ENCODE measurements around the gene FLRT1. TPM values are rescaled to one million over a fixed set of nuclear protein-coding genes. Genes with fewer than 3 reads are reported as not detected.

FLRT1 gene
- polyA plus RNA-seq, 1 donor from 2014 or later, result 2.6 TPM

- Histone ChIP-seq H3K9ac (ENCODE audit: low read length) (no peak overlapping the region), H3K9me2 (ENCODE audit: insufficient read depth, low read length) (no peaks in the 10 kb centered on the region), H3K79me2 (replicated peaks; ENCODE audit: insufficient read depth, low read length) (no peaks in the 10 kb centered on the region), H2AFZ (ENCODE audit: low read depth, low read length) (no peak overlapping the region), H3K36me3 (ENCODE audit: insufficient read depth, low read length) (no peaks in the 10 kb centered on the region), H3K27ac (ENCODE audit: low read length) (no peak overlapping the region), H3F3A (ENCODE audit: insufficient read depth, low read length, poor library complexity, severe bottlenecking) (no peaks in the 10 kb centered on the region), H3K9me3 (ENCODE audit: low read length) (no peaks in the 10 kb centered on the region), H4K20me1 (ENCODE audit: insufficient read depth) (no peaks in the 10 kb centered on the region), H3K4me2 (ENCODE audit: low read length) (no peak overlapping the region), H3K4me3 (ENCODE audit: low read length) (no peak overlapping the region), H3K27me3 (ENCODE audit: insufficient read depth, low read depth, low read length) (no peaks in the 10 kb centered on the region)
- no peak for TF ChIP-seq POLR2AphosphoS5 (IDR thresholded peaks at IDR 0.05)
- TF ChIP-seq TAF1 (IDR thresholded peaks at IDR 0.05; ENCODE audit: low read depth), result no peak
- no peak for TF ChIP-seq SMC3 (conservative IDR thresholded peaks at IDR 0.05; ENCODE audit: poor library complexity)
- no peak for TF ChIP-seq EP300 (conservative IDR thresholded peaks at IDR 0.05; ENCODE audit: poor library complexity, severe bottlenecking)
- TF ChIP-seq, protein P1, sequence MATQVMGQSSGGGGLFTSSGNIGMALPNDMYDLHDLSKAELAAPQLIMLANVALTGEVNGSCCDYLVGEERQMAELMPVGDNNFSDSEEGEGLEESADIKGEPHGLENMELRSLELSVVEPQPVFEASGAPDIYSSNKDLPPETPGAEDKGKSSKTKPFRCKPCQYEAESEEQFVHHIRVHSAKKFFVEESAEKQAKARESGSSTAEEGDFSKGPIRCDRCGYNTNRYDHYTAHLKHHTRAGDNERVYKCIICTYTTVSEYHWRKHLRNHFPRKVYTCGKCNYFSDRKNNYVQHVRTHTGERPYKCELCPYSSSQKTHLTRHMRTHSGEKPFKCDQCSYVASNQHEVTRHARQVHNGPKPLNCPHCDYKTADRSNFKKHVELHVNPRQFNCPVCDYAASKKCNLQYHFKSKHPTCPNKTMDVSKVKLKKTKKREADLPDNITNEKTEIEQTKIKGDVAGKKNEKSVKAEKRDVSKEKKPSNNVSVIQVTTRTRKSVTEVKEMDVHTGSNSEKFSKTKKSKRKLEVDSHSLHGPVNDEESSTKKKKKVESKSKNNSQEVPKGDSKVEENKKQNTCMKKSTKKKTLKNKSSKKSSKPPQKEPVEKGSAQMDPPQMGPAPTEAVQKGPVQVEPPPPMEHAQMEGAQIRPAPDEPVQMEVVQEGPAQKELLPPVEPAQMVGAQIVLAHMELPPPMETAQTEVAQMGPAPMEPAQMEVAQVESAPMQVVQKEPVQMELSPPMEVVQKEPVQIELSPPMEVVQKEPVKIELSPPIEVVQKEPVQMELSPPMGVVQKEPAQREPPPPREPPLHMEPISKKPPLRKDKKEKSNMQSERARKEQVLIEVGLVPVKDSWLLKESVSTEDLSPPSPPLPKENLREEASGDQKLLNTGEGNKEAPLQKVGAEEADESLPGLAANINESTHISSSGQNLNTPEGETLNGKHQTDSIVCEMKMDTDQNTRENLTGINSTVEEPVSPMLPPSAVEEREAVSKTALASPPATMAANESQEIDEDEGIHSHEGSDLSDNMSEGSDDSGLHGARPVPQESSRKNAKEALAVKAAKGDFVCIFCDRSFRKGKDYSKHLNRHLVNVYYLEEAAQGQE (IDR thresholded peaks at IDR 0.05; ENCODE audit: borderline replicate concordance), result no peak
- no peak for TF ChIP-seq RAD21 (conservative IDR thresholded peaks at IDR 0.05)
- no peak for TF ChIP-seq MXI1 (conservative IDR thresholded peaks at IDR 0.05; ENCODE audit: poor library complexity, severe bottlenecking)
- no peak for TF ChIP-seq EZH2 (IDR thresholded peaks at IDR 0.05; ENCODE audit: borderline replicate concordance, insufficient read depth, low read length, poor library complexity, severe bottlenecking)
- TF ChIP-seq, protein P2, sequence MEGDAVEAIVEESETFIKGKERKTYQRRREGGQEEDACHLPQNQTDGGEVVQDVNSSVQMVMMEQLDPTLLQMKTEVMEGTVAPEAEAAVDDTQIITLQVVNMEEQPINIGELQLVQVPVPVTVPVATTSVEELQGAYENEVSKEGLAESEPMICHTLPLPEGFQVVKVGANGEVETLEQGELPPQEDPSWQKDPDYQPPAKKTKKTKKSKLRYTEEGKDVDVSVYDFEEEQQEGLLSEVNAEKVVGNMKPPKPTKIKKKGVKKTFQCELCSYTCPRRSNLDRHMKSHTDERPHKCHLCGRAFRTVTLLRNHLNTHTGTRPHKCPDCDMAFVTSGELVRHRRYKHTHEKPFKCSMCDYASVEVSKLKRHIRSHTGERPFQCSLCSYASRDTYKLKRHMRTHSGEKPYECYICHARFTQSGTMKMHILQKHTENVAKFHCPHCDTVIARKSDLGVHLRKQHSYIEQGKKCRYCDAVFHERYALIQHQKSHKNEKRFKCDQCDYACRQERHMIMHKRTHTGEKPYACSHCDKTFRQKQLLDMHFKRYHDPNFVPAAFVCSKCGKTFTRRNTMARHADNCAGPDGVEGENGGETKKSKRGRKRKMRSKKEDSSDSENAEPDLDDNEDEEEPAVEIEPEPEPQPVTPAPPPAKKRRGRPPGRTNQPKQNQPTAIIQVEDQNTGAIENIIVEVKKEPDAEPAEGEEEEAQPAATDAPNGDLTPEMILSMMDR (IDR thresholded peaks at IDR 0.05; ENCODE audit: poor library complexity, severe bottlenecking), result no peak
Measured at GRCh38 chr11:64042301-64042700, 6.6 kb downstream of the FLRT1 start.

DNA sequence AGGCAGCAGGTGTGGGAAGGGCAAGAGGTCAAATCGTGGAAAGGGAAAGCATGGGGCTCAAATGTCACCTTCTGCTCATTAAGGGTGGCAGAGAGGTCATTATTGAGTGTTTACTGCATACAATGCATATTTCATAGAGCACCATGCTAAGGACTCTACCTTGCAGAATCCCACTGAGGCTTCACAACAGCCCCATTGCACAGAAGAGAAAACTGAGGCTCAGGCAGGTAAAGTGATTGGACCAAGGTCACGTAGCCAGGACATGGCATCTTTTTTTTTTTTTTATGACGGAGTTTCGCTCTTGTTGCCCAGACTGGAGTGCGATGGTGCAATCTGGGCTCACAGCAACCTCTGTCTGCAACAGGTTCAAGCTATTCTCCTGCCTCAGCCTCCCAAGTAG is 7.8 kb downstream of the FLRT1 start:
- H3K27ac ChIP-seq (ENCODE audit: low read length), result no peak overlapping the region

More for the DNA sequence above, 7.8 kb downstream of the FLRT1 start:
- no peak overlapping the region for H3K4me2 ChIP-seq (ENCODE audit: low read length)
- H3K9me3 ChIP-seq (ENCODE audit: low read length), result no peaks in the 10 kb centered on the region
- H2AFZ ChIP-seq (ENCODE audit: low read depth, low read length), result no peak overlapping the region
- H3K9me2 ChIP-seq (ENCODE audit: insufficient read depth, low read length), result no peaks in the 10 kb centered on the region
- no peak for TF ChIP-seq SMC3 (conservative IDR thresholded peaks at IDR 0.05; ENCODE audit: poor library complexity)
- TF ChIP-seq, protein P2 (IDR thresholded peaks at IDR 0.05; ENCODE audit: poor library complexity, severe bottlenecking), result no peak
- no peak for TF ChIP-seq MXI1 (conservative IDR thresholded peaks at IDR 0.05; ENCODE audit: poor library complexity, severe bottlenecking)
- TF ChIP-seq TAF1 (IDR thresholded peaks at IDR 0.05; ENCODE audit: low read depth), result no peak
- no peak for TF ChIP-seq RAD21 (conservative IDR thresholded peaks at IDR 0.05)
- no peak for TF ChIP-seq EZH2 (IDR thresholded peaks at IDR 0.05; ENCODE audit: borderline replicate concordance, insufficient read depth, low read length, poor library complexity, severe bottlenecking)
- TF ChIP-seq, protein P1 (IDR thresholded peaks at IDR 0.05; ENCODE audit: borderline replicate concordance), result no peak
- no peak for TF ChIP-seq EP300 (conservative IDR thresholded peaks at IDR 0.05; ENCODE audit: poor library complexity, severe bottlenecking)
- TF ChIP-seq POLR2AphosphoS5 (IDR thresholded peaks at IDR 0.05), result no peak
- H3K27me3 ChIP-seq (ENCODE audit: insufficient read depth, low read depth, low read length), result no peaks in the 10 kb centered on the region
- H4K20me1 ChIP-seq (ENCODE audit: insufficient read depth), result no peaks in the 10 kb centered on the region
- H3K4me3 ChIP-seq (ENCODE audit: low read length), result no peak overlapping the region
- no peak overlapping the region for H3K9ac ChIP-seq (ENCODE audit: low read length)
- no peaks in the 10 kb centered on the region for H3F3A ChIP-seq (ENCODE audit: insufficient read depth, low read length, poor library complexity, severe bottlenecking)
- no peaks in the 10 kb centered on the region for H3K36me3 ChIP-seq (ENCODE audit: insufficient read depth, low read length)
- no peaks in the 10 kb centered on the region for H3K79me2 ChIP-seq (replicated peaks; ENCODE audit: insufficient read depth, low read length)

All from neural cell (in vitro differentiated cells).